ENCODE results near the gene KBTBD6. TPM values are rescaled to one million over a fixed set of nuclear protein-coding genes. Genes with fewer than 3 reads are reported as not detected.

The KBTBD6 gene
- total and polyA plus RNA-seq, 2 of the 13 experiments (the other 11 are each of a cell fraction or from before 2014, with no cell fraction given): 4.4 to 12.0 TPM

GRCh38 chr13:41152005-41152404 is 19.4 kb upstream of the KBTBD6 start:
- ChIA-PET CTCF (ENCODE audit: low intra/inter-chr PET ratio, low total read pairs) (no interaction called here), POLR2A (no interaction called here)
- DNase-seq (ENCODE audit: low spot score) (no peak), ATAC-seq (no peak), FAIRE-seq (no peak)
- WGBS (ENCODE audit: low lambda C conversion rate): 62% methylated on average over 3 of the region's 3 CpGs
- H3K36me3 ChIP-seq (replicated peaks in 1 of 2; ENCODE audit: control insufficient read depth in 1 of 2, insufficient read depth in 2 of 2, low read length in 2 of 2): no peaks in the 10 kb centered on the region
- H3K4me1 ChIP-seq (ENCODE audit: insufficient read depth, low read length): no peaks in the 10 kb centered on the region
- H4K20me1 ChIP-seq (ENCODE audit: insufficient read depth, low read length): no peaks in the 10 kb centered on the region
- no TSS peak for BruUV-seq (replicated peaks)
- H3K9ac ChIP-seq (ENCODE audit: insufficient read depth, low read depth, low read length): no peak overlapping the region
- H3K4me2 ChIP-seq (ENCODE audit: low read depth, low read length): no peak overlapping the region
- H2AFZ ChIP-seq (ENCODE audit: low read length): no peak overlapping the region
- peaks cover 56% of the 10 kb centered on the region for H3K9me3 ChIP-seq (ENCODE audit: low read length)
- no peaks in the 10 kb centered on the region for H3K27me3 ChIP-seq (ENCODE audit: control insufficient read depth in 1 of 2, insufficient read depth in 2 of 2, low read length in 2 of 2)
- in situ Hi-C loops (cut with HindIII; ENCODE audit: extremely low pct_ligation_motif_present, low pct_unique_long_range_greater_than_20kb) (no loop called here), intact Hi-C loops (cut with micrococcal nuclease; ENCODE audit: unreplicated experiment) (no loop called here)
- H3K79me2 ChIP-seq (ENCODE audit: insufficient read depth, low read length): no peaks in the 10 kb centered on the region
- no peak overlapping the region for H3K27ac ChIP-seq (ENCODE audit: extremely low read length, insufficient read depth, low read length)
- no peak overlapping the region for H3K4me3 ChIP-seq (replicated peaks in 1 of 3; ENCODE audit: insufficient read depth in 1 of 3, low read depth in 2 of 3, low read length in 3 of 3)
- TF ChIP-seq ZMYM4 (CRISPR knock-in tag; IDR thresholded peaks at IDR 0.05) (no peak), ZBTB46 (CRISPR knock-in tag; IDR thresholded peaks at IDR 0.05; ENCODE audit: borderline replicate concordance) (no peak), ZNF160 (CRISPR knock-in tag; IDR thresholded peaks at IDR 0.05) (no peak), SIX1 (CRISPR knock-in tag; IDR thresholded peaks at IDR 0.05; ENCODE audit: borderline replicate concordance) (no peak), ZUFSP (CRISPR knock-in tag; IDR thresholded peaks at IDR 0.05; ENCODE audit: borderline replicate concordance) (no peak), NR2C2 (CRISPR knock-in tag; IDR thresholded peaks at IDR 0.05; ENCODE audit: borderline replicate concordance) (no peak), ZNF746 (CRISPR knock-in tag; IDR thresholded peaks at IDR 0.05) (no peak), SETDB1 (CRISPR knock-in tag; IDR thresholded peaks at IDR 0.05; ENCODE audit: borderline replicate concordance) (0 out of 2 replicates have a peak, but pooled peaks have one; percentile 67), JUND (CRISPR knock-in tag; IDR thresholded peaks at IDR 0.05) (no peak), ZNF432 (CRISPR knock-in tag; IDR thresholded peaks at IDR 0.05; ENCODE audit: borderline replicate concordance) (no peak), TCF7 (IDR thresholded peaks at IDR 0.05; ENCODE audit: low read depth) (no peak), U2AF2 (IDR thresholded peaks at IDR 0.05; ENCODE audit: low read depth, low read length) (no peak), ZNF280D (CRISPR knock-in tag; IDR thresholded peaks at IDR 0.05) (0 out of 2 replicates have a peak, but pooled peaks have one; percentile 25), ZNF180 (CRISPR knock-in tag; IDR thresholded peaks at IDR 0.05; ENCODE audit: borderline replicate concordance, low read depth) (no peak), ZSCAN31 (CRISPR knock-in tag; IDR thresholded peaks at IDR 0.05; ENCODE audit: low read depth) (no peak), ZNF629 (CRISPR knock-in tag; conservative IDR thresholded peaks at IDR 0.05) (no peak), ZBTB21 (CRISPR knock-in tag; IDR thresholded peaks at IDR 0.05) (no peak)

Data from HepG2 (cell line).